Activated naive CD8-positive, alpha-beta T cell treated with anti-CD3 and anti-CD28 coated beads, Interleukin-2, amount 50 U/mL, for 16 hours (primary cell): ENCODE results near the gene SYCP3.
"Not testable (repeated sequence)": the region's sequence is repeated elsewhere in the genome, so short reads cannot be mapped to it uniquely, and the experiment has no call there.

ENCODE experiments used
- DNase-seq: peaks from one replicate; pipeline ENCODE4 v3.0.0-alpha.2; 2020; ENCODE audit warnings: low read depth, low spot score

The SYCP3 gene

DNA sequence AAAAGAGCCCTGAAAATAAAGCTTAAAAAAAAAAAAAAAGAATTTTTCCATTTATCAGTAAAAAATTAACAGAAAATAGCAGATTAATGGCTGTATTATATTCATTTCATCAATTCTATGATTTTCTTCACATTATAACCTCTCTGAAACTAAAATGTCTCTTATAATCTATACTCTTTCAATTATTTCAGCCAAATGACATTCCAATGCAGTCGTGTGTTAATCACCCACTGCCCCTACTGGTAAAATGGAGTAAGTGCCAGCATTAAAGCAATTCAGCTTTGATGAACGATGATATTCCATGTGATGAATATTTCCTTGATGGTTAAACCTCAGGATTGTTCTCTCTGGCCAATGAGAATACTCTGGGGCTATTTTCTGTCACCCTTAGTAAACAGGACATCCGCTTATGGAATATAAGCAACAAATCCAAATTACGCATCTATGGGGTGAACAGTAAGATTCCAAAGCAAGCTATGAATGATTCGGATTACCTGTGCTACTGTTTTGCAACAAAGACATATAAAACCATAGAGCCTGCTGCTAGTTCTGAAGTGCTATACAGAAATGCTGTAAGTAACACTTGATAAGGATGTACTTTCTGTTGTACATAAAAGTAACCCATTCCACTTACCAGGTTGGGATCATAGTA is 20.3 kb upstream of the SYCP3 start:
- DNase-seq: no peak

DNA sequence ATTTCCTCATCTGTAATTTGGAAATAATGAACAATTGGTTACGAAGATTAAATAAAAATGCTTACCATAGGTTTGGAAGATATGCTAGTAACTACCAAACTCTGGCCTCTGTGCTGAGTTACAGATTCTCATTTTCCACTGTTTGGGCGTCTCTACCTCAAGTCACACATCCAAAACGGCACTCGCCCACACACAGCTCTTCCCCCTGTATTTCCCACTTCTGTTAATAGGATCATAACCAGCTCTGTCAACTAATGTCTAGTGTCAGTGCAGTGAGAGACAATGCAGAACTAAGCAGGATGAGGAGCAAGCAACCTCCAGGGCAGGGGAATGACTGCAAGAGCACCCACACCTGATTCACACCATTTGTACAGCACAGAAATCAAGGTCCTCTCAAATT is 10.9 kb upstream of the SYCP3 start:
- DNase-seq: no peak

DNA sequence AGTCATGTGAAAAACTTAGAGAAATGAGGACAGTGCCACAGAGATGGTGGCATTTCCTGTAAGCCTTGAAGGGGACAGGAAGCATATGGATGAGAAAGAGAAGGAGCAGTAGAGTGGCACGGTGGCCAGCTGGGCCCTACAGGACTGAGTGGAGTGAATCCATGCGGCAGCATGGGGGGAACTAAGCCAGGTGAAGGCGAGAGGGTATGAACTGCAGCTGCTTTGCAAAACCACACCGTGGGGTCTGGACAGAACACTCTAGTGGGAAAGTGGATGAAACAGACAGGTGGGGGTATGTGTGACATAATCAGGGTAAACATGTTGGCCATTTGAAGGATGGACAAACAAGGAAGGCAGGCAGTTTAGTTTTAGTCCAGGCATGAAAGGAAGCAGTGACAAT is 10.4 kb upstream of the SYCP3 start:
- DNase-seq: no peak

DNA sequence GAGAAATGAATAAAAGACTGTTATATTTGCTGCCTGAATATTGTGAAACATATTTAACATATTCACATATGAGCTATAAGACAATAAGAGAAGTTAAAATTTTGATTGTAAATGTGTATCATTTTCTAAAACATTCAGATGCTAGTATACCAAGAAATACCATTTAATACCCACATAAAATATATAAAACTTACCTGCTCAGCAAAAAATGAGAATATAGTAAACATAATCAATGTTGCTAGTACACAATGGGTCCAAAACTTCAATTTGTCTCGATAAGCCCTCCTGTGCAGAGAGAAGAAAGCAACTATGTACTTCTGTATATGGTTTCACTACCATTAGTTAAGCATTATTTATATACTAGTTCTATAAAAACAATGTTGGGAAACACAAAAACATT is 9.6 kb upstream of the SYCP3 start:
- DNase-seq: no peak

DNA sequence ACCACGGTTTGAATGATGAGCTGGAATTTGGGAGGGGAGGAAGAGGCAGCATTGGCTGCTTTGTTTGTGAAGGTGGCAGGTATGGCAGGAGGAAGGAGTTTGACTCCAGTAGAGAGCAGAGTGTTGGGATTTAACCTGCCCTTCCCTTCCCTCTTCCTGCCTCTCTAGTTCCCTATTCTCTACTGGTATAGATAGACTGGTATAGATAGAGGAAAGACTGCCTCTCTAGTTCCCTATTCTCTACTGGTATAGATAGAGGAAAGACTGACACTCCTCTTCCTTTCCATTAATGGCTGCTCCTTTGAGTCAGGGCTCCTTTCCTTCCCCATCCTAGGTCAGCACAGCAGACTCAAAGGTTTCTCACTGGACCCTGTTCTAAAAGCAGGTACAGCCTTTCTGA is 8.4 kb upstream of the SYCP3 start:
- no peak for DNase-seq

DNA sequence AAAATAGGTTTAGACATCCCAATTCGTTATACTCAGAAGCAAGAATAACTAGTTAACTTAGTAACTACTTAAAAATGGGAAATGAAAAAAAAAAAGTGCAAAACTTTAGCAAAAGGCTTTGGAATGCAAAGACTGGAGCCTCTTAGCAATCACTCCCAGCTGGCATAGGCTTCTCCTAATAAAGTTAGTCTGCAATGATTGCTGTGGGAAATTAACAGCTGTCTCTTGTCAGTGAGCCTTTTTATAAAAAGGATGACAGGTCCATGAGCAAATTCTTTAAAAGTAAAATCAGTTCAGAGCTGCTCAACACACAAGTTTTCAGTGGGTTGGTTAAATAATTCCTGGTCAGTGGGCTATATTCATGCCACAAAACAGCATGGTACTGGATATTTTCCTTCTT is 7.4 kb upstream of the SYCP3 start:
- no peak for DNase-seq

DNA sequence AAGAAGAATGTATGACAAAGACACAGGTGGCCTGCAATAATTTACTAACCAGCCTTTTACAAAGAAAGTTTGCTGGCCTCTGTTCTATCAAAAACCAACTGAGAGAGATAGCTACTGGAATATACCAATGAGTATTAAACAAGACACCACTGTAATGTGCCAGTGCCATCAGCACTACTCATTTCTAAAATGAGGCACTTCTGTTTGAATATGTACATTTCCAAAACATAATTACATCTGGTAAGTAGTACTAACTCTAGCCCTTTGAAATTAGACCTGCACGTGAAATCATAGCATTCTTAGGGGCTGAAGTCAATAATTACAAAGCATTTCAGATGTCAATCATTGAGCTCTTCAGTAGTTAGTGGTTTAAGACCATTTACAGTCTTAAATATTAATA is 6.9 kb upstream of the SYCP3 start:
- DNase-seq: no peak

DNA sequence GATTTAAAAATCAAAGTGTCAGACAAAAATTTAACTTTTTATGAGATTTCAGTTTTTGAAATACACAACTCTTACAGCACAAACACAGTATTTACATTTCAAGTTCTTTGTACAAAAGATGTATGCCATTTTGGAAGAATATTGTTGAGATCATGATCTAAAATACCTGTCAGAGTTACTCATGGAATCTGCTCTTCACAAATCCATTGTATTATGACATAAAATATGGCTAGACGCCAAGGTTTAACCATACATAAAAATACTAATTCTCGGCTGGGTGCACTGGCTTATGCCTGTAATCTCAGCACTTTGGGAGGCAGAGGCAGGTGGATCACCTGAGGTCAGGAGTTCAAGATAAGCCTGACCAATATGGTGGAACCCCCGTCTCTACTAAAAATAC is 6.2 kb upstream of the SYCP3 start:
- no peak for DNase-seq

DNA sequence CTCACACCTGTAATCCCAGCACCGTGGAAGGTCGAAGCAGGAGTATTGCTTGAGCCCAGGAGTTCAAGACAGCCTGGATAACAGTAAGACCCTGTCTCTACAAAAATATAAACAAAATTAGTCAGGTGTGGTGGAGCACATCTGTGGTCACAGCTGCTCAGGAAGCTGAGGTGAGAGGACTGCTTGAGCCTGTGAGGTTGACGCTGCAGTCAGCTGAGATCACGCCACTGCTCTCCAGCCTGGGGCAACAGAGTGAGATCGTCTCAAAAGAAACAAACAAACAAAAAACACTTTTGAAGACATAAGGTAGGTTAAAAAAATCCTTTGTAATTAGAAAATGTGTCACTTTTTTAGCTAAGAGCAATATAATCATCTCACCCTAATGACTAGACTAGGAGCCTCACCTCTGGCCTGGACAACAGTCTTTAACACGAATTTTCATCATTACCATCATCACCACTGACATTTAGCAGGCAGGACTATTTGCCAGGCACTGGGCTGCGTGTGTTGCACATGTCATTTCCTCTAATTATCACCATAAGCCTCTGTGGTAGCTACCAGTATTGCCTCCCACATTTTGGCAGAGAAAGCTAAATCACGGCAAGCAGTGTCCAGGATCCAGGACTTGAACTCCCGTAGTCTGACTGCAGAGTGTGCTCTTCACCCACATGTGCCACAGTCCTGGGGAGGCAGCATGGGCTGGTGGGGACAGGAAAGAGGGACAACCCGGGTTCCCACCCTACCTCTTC is 4.6 kb upstream of the SYCP3 start:
- no peak for DNase-seq

DNA sequence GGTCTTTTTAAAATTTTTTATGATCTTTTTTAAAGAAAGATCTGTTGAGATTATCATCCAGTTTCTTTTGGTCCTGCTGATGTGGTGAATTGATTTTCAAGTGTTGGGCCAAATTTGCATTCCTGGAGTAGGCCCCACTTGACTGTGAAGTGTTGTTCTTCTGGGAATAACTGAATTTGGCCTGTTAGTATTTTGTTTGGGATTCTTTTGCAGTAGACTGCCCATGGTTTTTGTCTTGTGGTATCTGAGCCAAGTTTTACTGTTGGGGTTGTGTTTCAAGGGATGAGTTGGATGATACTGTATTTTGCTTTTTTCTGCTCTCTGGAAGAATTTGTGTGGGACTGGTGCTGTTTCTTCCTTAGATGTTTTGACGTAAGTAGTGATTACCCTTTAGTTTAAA is 4.0 kb upstream of the SYCP3 start:
- no peak for DNase-seq

DNA sequence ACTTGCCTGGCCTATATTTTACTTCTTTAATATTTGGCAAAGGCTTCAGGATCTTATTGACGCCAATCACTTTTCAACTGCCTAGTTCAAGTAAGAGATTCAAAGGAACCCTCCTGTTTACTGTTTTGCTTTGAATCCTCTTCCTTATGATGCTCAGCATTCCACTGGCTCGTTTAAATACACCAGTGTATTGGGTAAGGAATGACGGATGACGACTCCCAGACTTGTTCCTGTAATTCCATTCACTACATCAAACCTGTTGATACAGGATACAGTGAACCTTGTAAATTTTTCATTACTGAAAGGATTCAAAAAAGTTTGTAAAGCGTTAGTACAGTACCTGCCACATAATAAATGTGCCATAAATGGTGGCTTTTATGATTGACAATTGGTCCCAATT is 1.7 kb upstream of the SYCP3 start:
- no peak for DNase-seq

DNA sequence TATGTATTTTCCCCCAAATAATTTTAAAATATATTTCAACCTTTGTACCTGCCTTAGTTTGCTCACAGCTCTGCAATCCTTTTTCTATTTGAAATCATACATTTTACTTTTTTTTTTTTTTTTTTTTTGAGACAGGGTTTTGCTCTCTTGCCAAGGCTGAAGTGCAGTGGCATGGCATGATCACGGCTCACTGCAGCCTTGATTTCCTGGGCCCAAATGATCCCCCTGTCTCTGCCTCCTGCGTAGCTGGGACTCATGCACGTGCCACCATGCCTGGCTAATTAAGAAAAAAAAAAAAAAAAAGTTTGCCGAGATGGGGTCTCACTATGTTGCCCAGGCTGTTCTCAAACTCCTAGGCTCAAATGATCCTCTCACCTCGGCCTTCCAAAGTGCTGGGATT is 1.3 kb upstream of the SYCP3 start:
- DNase-seq: no peak

DNA sequence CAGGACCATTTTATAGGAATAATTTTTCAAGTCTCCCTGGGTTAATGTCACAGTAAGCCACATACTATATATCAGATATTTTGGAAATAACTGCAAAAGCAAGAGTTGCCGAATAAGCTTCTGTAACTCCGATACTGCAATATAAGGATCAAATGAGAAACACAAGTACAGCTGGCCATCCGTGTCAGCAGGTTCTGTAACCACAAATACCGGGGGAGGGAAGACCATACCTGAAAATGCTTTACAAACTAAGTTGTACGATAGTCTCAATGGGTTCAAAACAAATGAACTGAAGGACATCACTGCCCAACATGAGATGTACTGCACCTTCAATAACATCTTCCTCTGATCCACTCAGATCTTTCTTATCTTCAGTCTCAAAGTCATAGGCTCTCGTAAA is 1.8 kb downstream of the SYCP3 start:
- DNase-seq: no peak

DNA sequence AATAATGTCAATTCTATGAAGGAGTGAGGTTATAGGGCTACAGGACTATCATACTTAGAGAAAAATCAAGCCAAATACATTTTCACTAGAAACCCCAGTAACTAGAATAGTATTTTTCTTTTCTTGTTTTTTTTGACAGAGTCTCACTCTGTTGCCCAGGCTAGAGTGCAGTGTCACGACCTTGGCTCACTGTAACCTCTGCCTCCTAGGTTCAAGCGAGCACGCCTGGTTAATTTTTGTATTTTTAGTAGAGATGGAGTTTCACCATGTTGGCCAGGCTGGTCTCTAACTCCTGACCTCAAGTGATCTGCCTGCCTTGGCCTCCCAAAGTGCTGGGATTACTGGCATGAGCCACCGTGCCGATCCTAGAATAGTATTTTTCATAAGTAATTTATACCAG is 4.8 kb downstream of the SYCP3 start:
- DNase-seq: not testable (repeated sequence)

DNA sequence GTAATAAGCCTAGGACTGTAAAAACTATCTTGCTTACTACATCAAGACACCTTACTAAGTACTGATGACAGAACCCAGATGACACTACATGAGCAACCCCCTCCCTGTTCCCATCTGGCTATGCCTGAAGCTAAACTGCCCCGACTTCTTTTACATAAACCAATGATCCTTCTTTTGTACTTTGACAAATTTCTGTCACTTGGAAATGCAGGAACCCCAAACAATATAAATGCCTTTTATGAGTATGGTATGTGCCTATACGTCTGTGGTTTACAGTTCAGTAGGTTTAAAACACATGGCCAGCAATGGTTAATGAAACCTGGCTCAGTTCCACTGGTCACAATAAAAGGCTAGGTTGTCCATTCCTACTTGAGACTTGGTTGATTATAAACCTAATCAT is 6.1 kb downstream of the SYCP3 start:
- no peak for DNase-seq

DNA sequence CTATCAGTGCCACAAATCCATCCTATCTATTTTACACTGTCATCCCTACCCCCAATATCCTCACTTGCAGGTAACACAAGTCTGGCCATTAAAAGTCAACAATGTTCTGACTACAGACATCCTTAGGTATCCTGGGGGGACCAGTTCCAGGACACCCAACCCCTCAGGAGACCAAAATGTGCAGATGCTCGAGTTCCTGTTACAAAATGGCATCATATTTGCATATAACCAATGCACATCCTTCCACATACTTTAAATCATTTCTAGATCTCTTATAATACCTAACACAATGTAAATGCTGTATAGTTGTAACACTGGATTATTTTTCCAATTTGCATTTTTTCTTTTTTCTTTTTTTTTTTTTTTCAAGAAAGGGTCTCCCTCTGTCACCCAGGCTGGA is 6.9 kb downstream of the SYCP3 start:
- DNase-seq: no peak

DNA sequence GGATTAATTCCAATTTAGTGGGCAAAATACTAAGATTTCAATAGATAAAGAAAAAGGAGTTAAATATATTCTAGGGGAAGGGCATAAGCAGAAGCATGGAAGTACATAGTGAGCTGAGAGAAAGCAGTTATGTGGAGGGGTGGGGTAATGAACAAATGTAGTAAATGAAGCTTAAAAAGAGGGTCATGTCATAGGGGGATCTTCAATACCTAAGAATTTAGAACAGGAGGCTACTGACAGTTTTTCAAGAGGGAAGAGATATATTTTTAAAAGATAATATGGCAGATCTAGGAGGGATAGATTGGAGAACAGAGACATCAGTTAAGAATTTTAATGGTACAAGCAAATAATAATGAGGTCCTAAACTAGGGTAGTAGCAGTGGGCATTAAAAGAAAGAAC is 9.4 kb downstream of the SYCP3 start:
- DNase-seq: no peak

DNA sequence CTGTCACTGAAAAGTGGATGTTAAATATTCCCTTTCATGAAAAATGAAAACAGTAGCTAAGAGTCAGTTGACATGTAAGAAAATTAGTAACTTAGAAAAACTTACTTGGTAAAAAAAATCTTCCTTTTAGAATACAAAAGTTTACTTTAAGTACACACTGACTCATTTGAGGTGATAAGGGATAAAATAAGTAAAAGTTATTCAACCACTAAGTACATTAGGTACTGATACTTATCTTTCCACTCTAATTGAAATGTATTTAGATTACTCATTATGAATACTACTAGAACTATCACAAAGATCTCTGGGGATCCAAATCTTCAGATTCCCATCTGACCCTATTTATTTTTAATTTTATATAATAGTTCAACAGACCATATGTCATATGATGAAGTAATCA is 12.2 kb downstream of the SYCP3 start:
- DNase-seq: no peak

DNA sequence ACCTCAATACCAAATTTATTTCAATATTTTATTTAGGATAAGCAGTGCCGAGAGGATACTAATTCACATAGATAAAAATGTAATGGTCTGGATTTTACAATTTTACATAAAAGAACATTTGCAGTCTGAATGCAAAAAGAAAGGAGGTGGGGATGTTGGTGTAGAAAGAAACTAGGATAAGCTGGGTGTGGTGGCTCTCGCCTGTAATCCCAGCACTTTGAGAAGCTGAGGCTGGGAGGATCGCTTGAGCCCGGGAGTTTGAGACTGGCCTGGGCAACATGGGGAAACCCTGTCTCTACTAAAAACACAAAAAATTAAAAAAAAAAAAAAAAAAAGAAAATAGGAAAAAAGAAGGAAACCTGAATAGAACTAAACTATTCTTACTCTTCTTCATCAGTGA is 16.9 kb downstream of the SYCP3 start:
- no peak for DNase-seq

DNA sequence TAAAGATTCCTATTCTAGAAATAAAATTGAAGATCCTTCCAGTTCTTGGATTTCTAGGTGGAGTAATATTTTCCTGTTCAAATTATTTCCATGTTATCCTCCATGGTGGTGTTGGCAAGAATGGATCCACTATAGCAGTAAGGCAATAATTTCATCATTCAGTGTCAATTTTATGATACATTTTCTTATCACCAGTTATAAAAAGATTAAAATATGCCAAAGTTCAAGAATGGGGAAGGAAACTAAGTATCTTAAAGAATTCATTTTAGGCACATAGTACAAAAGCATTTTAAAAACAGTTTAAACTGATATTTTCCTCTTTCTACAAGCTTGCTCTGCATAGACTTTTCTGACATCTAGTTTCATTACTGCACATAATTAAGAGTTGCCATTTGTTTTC is 19.1 kb downstream of the SYCP3 start:
- DNase-seq: no peak

DNA sequence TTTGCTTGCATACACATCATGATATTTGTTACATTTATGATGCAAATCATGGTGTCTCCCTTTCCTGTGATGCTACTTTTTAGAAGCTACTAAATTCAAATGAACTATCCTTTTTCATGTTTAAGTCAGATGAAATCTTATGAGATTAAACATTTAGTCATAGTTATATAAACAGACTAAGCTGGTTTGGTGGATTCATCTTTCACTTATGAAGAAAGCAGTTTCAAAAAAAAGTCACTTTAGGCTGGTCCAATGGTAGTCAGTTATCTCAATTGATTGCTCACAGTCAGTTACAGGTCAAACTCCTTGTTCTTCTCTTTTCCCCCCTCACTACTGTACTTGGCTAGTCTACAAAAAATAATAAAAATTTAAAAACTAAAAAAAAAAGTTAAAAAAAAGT is 19.7 kb downstream of the SYCP3 start:
- DNase-seq: no peak

DNA sequence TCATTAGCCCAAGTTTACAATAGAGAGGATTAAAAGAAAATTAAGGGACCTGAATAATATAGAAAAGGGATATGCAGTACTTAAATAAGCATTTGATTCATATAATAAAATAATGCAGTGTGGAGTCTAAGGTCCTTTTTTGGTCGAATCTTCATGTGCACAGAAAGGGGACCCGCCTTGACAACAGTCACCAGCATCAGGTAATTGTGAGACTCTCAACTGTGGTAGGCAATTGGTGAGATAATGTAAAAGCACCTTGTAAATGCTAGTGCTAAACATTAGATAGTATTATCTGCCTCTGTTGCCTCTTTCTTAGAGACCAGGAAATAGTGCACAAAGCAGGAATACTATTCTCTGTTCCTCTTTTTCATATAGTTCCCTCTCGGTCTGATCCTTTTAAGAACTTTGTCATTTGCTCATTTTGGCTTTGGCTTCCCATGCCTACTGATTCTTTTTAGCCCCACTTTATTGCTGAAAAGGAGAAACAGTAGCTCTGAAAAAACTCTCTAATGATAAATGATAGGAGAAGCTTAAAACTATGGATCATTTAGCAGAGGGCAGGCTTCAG is 24.3 kb downstream of the SYCP3 start:
- no peak for DNase-seq

DNA sequence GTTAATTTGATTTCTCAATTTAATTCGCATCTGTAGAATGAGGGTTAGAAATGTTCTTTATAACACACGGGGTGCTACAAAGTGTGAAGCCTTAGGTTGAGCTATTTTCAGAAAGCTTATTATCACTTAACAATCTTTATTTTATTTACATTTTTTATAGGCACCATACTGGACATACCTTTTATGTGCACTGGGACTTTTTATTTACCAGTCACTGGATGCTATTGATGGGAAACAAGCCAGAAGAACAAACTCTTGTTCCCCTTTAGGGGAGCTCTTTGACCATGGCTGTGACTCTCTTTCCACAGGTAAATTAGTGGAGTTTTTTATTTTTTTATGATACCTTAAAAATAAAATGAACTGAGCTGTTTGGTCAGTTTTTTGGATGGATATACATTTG is 25.3 kb downstream of the SYCP3 start:
- no peak for DNase-seq
